Measurements from ENCODE around the gene SUPT20HL2.

DNA sequence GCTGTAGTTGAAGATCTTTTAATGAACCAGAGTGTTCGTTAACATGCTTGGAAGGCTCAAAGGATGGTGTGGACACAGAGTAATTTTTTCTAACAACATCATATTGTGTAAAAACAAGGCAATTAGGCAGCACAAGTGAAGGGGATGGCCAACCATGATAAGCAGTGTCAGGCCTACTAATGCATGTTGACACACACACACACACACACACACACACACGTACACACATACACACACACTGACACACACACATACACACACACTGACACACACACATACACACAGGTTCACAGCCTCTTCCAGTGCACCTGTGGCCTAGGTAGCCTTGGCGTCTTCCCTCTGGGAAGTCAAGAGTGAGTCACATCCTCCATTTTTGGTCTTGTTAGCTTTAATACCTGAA lies 46.4 kb upstream of the SUPT20HL2 start, which contains the start of gene SUPT20HL1:
- TF ChIP-seq POLR2A (IDR thresholded peaks at IDR 0.05), result no peak
- TF ChIP-seq, protein P1, sequence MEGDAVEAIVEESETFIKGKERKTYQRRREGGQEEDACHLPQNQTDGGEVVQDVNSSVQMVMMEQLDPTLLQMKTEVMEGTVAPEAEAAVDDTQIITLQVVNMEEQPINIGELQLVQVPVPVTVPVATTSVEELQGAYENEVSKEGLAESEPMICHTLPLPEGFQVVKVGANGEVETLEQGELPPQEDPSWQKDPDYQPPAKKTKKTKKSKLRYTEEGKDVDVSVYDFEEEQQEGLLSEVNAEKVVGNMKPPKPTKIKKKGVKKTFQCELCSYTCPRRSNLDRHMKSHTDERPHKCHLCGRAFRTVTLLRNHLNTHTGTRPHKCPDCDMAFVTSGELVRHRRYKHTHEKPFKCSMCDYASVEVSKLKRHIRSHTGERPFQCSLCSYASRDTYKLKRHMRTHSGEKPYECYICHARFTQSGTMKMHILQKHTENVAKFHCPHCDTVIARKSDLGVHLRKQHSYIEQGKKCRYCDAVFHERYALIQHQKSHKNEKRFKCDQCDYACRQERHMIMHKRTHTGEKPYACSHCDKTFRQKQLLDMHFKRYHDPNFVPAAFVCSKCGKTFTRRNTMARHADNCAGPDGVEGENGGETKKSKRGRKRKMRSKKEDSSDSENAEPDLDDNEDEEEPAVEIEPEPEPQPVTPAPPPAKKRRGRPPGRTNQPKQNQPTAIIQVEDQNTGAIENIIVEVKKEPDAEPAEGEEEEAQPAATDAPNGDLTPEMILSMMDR (IDR thresholded peaks at IDR 0.05), result no peak
